Type B pancreatic cell (in vitro differentiated cells): ENCODE measurements around the gene TMEM178B. TPM values are rescaled to one million over a fixed set of nuclear protein-coding genes. Genes with fewer than 3 reads are reported as not detected.
"Not testable (repeated sequence)": the region's sequence is repeated elsewhere in the genome, so short reads cannot be mapped to it uniquely, and the experiment has no call there.

Source experiments
- DNase-seq: peaks from one replicate; pipeline ENCODE4 v3.0.0; 2021; ENCODE audit warnings: mixed read lengths; ENCODE audit not compliant: unreplicated experiment; ENCODE audit errors: extremely low spot score
- H3K27ac Mint-ChIP-seq: 2 replicates; pipeline ENCODE4 v1.8.0; 2021; ENCODE audit warnings: mild to moderate bottlenecking, mixed read lengths
- H3K27me3 Mint-ChIP-seq: 2 replicates; pipeline ENCODE4 v1.8.0; 2021; ENCODE audit warnings: mixed read lengths
- H3K36me3 Mint-ChIP-seq: 2 replicates; pipeline ENCODE4 v1.8.0; 2021; ENCODE audit warnings: mixed read lengths
- H3K4me1 Mint-ChIP-seq: one replicate; pipeline ENCODE4 v1.8.0; 2021; ENCODE audit warnings: mixed read lengths; ENCODE audit not compliant: unreplicated experiment
- H3K4me3 Mint-ChIP-seq: 2 replicates; pipeline ENCODE4 v1.8.0; 2021; ENCODE audit warnings: mild to moderate bottlenecking, mixed read lengths
- H3K9me3 Mint-ChIP-seq: 2 replicates; pipeline ENCODE4 v1.8.0; 2021; ENCODE audit warnings: mixed read lengths
- total RNA-seq: library from RNA; stranded (reverse); gene quantifications from 2 replicates; pipeline ENCODE4 v1.2.1, GENCODE V29; 2021; ENCODE audit warnings: low replicate concordance
- TF ChIP-seq, protein P1 (sequence below): fragments of 200-600 bp; sonication (generic); conservative IDR thresholded peaks from 2 replicates; pipeline ENCODE4 v1.5.0; 2021; ENCODE audit warnings: antibody characterized with exemption, mild to moderate bottlenecking

TMEM178B gene
- total RNA-seq, 1 donor from 2014 or later: 8.7 TPM

DNA sequence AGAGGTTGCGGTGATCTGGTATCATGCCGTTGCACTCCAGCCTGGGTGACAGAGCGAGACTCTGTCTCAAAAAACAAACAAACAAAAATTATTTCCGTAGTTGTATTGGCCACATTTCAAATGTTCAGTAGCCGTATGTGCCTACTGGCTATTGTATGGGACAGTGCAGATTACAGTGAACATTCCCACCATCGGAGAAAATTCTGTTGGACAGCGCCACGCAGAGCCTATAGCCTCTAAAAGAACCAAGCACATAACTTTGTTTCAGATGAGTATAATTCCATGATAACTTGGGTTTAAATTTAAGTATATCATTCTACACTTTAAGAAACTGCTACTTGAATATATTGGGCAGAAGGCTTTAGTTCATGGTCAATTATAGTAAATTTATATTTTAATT, 5.4 kb downstream of the TMEM178B start:
- peaks cover 8% of the 10 kb centered on the region for H3K27me3 Mint-ChIP-seq
- H3K4me3 Mint-ChIP-seq: no peak overlapping the region
- TF ChIP-seq, protein P1, sequence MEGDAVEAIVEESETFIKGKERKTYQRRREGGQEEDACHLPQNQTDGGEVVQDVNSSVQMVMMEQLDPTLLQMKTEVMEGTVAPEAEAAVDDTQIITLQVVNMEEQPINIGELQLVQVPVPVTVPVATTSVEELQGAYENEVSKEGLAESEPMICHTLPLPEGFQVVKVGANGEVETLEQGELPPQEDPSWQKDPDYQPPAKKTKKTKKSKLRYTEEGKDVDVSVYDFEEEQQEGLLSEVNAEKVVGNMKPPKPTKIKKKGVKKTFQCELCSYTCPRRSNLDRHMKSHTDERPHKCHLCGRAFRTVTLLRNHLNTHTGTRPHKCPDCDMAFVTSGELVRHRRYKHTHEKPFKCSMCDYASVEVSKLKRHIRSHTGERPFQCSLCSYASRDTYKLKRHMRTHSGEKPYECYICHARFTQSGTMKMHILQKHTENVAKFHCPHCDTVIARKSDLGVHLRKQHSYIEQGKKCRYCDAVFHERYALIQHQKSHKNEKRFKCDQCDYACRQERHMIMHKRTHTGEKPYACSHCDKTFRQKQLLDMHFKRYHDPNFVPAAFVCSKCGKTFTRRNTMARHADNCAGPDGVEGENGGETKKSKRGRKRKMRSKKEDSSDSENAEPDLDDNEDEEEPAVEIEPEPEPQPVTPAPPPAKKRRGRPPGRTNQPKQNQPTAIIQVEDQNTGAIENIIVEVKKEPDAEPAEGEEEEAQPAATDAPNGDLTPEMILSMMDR: no peak
- DNase-seq: no peak
- no peaks in the 10 kb centered on the region for H3K36me3 Mint-ChIP-seq
- no peaks in the 10 kb centered on the region for H3K9me3 Mint-ChIP-seq
- no peaks in the 10 kb centered on the region for H3K4me1 Mint-ChIP-seq
- no peak overlapping the region for H3K27ac Mint-ChIP-seq

DNA sequence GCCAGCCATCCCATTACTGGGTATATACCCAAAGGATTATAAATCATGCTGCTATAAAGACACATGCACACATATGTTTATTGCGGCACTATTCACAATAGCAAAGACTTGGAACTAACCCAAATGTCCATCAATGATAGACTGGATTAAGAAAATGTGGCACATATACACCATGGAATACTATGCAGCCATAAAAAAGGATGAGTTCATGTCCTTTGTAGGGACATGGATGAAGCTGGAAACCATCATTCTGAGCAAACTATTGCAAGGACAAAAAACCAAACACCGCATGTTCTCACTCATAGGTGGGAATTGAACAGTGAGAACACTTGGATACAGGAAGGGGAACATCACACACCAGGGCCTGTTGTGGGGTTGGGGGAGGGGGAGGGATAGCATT, 15.6 kb downstream of the TMEM178B start:
- DNase-seq, H3K27ac Mint-ChIP-seq, H3K27me3 Mint-ChIP-seq, H3K36me3 Mint-ChIP-seq, H3K4me1 Mint-ChIP-seq, H3K4me3 Mint-ChIP-seq, H3K9me3 Mint-ChIP-seq: not testable (repeated sequence)

- Mint-ChIP-seq H3K36me3 (no peaks in the 10 kb centered on the region), H3K4me3 (no peak overlapping the region), H3K27ac (no peak overlapping the region), H3K4me1 (no peaks in the 10 kb centered on the region), H3K9me3 (no peaks in the 10 kb centered on the region), H3K27me3 (no peaks in the 10 kb centered on the region)
- no peak for DNase-seq
- TF ChIP-seq, protein P1: no peak
These were observed 20.6 kb downstream of the TMEM178B start for GRCh38 chr7:141094336-141095070.

DNA sequence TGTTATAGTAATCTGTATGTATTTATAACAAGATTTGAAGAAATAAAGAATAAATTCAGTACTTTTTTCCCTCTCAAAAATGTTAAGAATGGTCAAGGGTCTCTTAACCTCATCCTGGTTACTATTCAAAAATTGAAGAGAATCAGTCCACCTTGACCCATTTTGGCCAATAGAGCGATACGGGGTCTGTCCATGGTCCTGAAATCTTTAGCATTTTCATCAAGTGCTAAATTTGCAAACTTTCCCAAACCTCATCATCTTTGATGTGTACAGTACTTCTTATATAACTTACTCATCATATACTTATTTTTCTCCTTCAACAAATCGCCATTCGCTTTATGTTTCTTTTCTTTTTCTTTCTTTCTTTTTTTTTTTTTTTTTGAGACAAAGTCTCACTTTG, 23.6 kb downstream of the TMEM178B start:
- no peak for DNase-seq
- Mint-ChIP-seq H3K27me3 (no peaks in the 10 kb centered on the region), H3K4me1 (no peaks in the 10 kb centered on the region), H3K36me3 (no peaks in the 10 kb centered on the region), H3K27ac (no peak overlapping the region), H3K9me3 (no peaks in the 10 kb centered on the region), H3K4me3 (no peak overlapping the region)
- TF ChIP-seq, protein P1: no peak

DNA sequence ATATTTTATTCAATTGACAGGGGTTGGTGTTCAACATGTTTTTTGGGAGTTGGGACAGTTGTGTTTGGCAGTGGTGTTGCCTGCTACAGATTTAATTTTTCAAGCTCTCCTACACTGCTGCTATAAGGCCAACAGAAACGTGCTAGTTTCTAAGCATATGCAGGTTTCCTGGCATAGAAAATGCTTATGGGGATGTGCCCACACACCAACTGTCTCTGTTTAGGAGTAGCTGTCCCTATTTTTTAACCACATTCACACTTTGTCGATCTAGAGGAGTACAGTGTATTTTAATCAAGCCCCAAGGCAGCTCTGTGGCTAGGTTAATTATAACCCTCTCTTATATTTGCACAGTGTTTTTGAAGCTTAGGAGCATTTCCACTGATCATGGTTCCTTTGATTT, 28.6 kb downstream of the TMEM178B start:
- no peaks in the 10 kb centered on the region for H3K9me3 Mint-ChIP-seq
- no peaks in the 10 kb centered on the region for H3K36me3 Mint-ChIP-seq
- TF ChIP-seq, protein P1: no peak
- no peak for DNase-seq
- H3K4me3 Mint-ChIP-seq: no peak overlapping the region
- H3K27me3 Mint-ChIP-seq: no peaks in the 10 kb centered on the region
- no peaks in the 10 kb centered on the region for H3K4me1 Mint-ChIP-seq
- no peak overlapping the region for H3K27ac Mint-ChIP-seq

DNA sequence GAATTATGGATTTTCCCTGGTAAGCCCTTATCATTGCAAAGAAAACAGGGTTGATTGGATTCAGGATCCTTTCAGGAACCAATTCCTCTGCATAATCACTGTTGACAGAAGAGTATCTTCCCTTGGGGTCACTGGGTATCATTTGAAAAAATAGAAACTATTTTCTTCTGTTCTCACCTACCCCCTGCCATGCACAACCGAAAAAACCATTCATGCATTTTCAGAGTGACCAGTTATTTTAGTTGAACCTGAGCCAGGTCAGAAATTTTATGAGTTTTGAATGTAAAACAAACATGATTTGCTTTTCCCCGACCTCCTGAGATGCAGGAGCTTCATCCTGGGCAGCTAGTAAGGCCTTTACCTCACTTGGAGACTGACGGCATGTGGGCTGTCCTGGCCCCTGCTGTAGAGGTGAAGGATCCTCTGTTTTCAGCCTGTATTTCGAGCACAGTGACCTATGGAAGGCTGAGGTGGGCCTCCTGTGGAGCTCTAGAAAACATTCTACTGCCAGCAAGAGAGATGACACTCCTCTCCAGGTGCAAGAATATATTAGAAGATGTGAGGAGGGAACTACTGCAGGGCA, 30.1 kb downstream of the TMEM178B start:
- Mint-ChIP-seq H3K4me3 (no peak overlapping the region), H3K36me3 (no peaks in the 10 kb centered on the region)

More for the DNA sequence above, 30.1 kb downstream of the TMEM178B start:
- Mint-ChIP-seq H3K27me3 (no peaks in the 10 kb centered on the region), H3K9me3 (no peaks in the 10 kb centered on the region), H3K27ac (no peak overlapping the region), H3K4me1 (no peaks in the 10 kb centered on the region)
- no peak for DNase-seq
- TF ChIP-seq, protein P1: no peak
